Suprapubic skin (tissue), 4 donors: Measurements from ENCODE around the gene SPATA2. TPM values are rescaled to one million over a fixed set of nuclear protein-coding genes. Genes with fewer than 3 reads are reported as not detected.

ENCODE experiments used
- DNase-seq, 2 donors: peaks; one replicate each; pipeline ENCODE4 v3.0.0-alpha.2; 2019; ENCODE audit warnings: low spot score in 2 of 2
- H3K27ac ChIP-seq: fragments of 200-600 bp; sonication (generic); one replicate; pipeline ENCODE4 v1.5.1; 2019
- H3K27me3 ChIP-seq: fragments of 200-600 bp; sonication (generic); one replicate; pipeline ENCODE4 v1.5.1; 2019
- H3K36me3 ChIP-seq: fragments of 200-600 bp; sonication (generic); one replicate; pipeline ENCODE4 v1.5.1; 2019
- H3K4me1 ChIP-seq: fragments of 200-600 bp; sonication (generic); one replicate; pipeline ENCODE4 v1.5.1; 2019
- H3K4me3 ChIP-seq: fragments of 200-600 bp; sonication (generic); one replicate; pipeline ENCODE4 v1.5.1; 2019; ENCODE audit warnings: mild to moderate bottlenecking
- H3K9me3 ChIP-seq: fragments of 200-600 bp; sonication (generic); one replicate; pipeline ENCODE4 v1.5.1; 2019
- EP300 ChIP-seq: sonication (generic); formaldehyde crosslinking; IDR thresholded peaks from one replicate; pipeline ENCODE4 v1.6.1; 2017; ENCODE audit warnings: antibody characterized with exemption
- POLR2A ChIP-seq, 2 donors: fragments of 450-650 bp; IDR thresholded peaks; one replicate each; pipeline ENCODE4 v1.6.1; 2017; ENCODE audit warnings: antibody characterized with exemption in 2 of 2, mild to moderate bottlenecking in 2 of 2, moderate library complexity in 2 of 2
- POLR2AphosphoS5 ChIP-seq, 3 donors: sonication (generic); formaldehyde crosslinking; IDR thresholded peaks; one replicate each; pipeline ENCODE4 v1.6.1; 2017; ENCODE audit warnings: antibody characterized with exemption in 3 of 3
- WGBS: methylation state at CpG from one replicate; pipeline ENCODE4 v1.1.5; 2018; 5-methylcytosine and 5-hydroxymethylcytosine counted together
- total RNA-seq, 4 donors: library from RNA; depleted of rRNA; stranded (reverse); fragments of >200 nt; gene quantifications; one replicate each; pipeline ENCODE4 v1.1.0, GENCODE V29; 2016
- TF ChIP-seq, protein P1 (sequence below), 2 donors: fragments of 200-600 bp in 1 of 2; fragments of 450-650 bp in 1 of 2; sonication (generic) in 1 of 2; IDR thresholded peaks; one replicate each; pipeline ENCODE4 v1.5.1; 2016 to 2019; ENCODE audit warnings: antibody characterized with exemption in 2 of 2, mild to moderate bottlenecking in 1 of 2, moderate library complexity in 1 of 2

Gene SPATA2
- total RNA-seq, 4 donors from 2014 or later: 7.3 to 9.3 (median 8.7) TPM

DNA sequence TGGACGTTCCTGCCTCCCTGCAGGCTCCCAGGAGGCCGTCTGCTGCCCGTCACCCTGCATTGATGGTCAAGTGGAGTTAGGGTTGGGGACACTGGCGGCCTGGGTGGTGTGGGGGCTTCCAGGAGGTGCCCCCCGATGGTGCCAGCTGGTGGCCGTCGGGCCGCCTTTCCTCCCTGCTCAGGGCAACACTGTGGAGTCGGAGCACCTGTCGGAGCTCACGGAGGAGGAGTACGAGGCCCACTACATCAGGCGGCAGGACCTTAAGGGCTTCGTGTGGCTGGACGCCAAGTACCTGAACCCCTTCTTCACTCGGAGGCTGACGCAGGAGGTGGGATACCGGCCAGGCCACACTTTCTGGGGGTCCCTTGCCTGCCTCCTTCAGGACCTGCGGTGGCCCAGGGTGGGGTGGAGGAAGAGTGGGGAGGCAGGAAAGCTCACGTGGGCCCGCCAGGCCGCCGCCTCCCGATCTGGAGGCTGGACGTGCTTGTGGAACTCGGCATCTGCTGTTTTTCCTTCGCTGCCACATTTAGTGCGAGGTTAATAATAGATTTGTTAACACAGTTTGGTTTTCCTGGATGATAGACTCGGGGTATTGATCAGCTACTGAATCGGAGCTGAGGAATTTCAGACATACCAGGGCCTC is 28.6 kb downstream of the SPATA2 start:
- peak overlapping the region; percentile 59 for H3K27ac ChIP-seq
- TF ChIP-seq, protein P1, sequence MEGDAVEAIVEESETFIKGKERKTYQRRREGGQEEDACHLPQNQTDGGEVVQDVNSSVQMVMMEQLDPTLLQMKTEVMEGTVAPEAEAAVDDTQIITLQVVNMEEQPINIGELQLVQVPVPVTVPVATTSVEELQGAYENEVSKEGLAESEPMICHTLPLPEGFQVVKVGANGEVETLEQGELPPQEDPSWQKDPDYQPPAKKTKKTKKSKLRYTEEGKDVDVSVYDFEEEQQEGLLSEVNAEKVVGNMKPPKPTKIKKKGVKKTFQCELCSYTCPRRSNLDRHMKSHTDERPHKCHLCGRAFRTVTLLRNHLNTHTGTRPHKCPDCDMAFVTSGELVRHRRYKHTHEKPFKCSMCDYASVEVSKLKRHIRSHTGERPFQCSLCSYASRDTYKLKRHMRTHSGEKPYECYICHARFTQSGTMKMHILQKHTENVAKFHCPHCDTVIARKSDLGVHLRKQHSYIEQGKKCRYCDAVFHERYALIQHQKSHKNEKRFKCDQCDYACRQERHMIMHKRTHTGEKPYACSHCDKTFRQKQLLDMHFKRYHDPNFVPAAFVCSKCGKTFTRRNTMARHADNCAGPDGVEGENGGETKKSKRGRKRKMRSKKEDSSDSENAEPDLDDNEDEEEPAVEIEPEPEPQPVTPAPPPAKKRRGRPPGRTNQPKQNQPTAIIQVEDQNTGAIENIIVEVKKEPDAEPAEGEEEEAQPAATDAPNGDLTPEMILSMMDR (IDR thresholded peaks at IDR 0.05): no peak
- no peak for TF ChIP-seq POLR2AphosphoS5 (IDR thresholded peaks at IDR 0.05)
- no peak for TF ChIP-seq POLR2A (IDR thresholded peaks at IDR 0.05)
- TF ChIP-seq EP300: no peak
- H3K9me3 ChIP-seq: no peaks in the 10 kb centered on the region
- peaks cover 68% of the 10 kb centered on the region for H3K36me3 ChIP-seq
- no peak overlapping the region for H3K4me3 ChIP-seq
- 78% methylated on average over 29 of the region's 30 CpGs for WGBS
- H3K4me1 ChIP-seq: peaks cover 27% of the 10 kb centered on the region
- DNase-seq: peak in 1 of 2 donors; percentile 60
- no peaks in the 10 kb centered on the region for H3K27me3 ChIP-seq

DNA sequence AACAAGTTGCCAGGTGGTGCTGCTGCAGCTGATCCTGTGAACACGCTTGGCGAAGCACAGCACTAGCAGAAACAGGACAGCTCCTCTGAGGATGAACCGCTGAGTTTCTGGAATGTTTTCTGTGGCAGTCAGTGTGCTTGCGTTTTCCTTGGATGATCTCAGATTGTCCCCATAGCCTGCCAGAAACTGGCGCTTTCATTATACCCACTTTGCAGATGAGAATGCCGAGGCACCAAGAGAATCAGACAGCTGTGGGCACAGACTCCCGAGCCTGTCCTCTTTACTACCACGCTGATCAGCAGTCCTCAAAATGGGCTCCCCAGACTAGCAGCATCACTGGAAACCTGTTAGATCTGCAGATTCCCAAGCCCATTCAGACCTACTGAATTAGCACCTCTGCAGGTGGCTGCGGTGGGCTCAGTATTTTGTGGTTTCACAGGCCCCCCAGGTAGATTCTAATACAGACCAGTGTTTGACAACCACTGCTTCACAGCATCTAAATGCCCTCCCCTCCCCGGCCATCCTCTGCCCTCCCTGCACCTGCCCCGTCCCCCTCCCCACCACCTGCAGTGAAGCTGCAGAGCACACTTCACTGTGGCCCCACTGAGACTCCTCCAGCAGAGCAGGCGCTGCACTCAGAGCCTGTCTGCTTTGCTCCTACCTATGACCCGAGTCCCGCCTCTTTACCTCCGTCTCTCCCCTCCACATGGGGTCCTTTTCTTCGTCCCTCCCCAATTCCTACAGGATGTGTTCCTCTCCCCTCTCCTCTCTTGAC is 29.6 kb downstream of the SPATA2 start:
- Histone ChIP-seq H3K27me3 (no peaks in the 10 kb centered on the region), H3K4me3 (no peak overlapping the region), H3K27ac (no peak overlapping the region), H3K36me3 (peaks cover 73% of the 10 kb centered on the region), H3K4me1 (peaks cover 25% of the 10 kb centered on the region), H3K9me3 (no peaks in the 10 kb centered on the region)
- 93% methylated on average over 16 of the region's 16 CpGs for WGBS
- no peak for TF ChIP-seq POLR2AphosphoS5 (IDR thresholded peaks at IDR 0.05)
- TF ChIP-seq, protein P1 (IDR thresholded peaks at IDR 0.05): no peak
- TF ChIP-seq EP300: no peak
- TF ChIP-seq POLR2A (IDR thresholded peaks at IDR 0.05): no peak
- no peak for DNase-seq

DNA sequence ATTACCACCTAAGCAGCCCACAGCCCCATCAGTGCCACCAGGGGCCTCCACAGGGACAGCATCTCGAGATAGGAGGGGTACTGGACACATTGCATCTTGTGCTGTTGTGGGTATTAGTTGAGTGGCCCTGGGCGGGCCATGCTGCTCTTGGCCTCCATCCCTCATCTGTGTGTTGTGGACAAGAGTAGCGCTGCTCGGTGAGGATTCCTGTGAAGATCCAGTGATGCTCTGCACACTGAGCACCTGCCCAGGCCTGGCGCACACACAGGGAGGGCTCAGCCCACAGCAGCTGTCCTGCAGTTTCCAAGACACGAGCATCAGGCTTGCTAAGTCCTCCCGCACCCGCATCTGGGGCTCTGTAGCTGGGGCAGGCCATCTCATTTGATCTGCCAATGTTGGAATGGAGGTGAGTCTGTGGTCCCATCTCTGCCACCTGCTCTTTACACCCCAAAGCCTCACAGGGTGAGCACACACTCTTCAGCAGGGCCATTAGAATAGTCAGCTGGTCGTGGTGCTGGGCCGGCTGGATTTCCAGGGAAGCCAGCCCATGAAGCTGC is 32.0 kb downstream of the SPATA2 start:
- peak in 1 of 2 donors; percentile 60 for DNase-seq
- Histone ChIP-seq H3K4me1 (peaks cover 18% of the 10 kb centered on the region), H3K4me3 (no peak overlapping the region), H3K36me3 (peaks cover 87% of the 10 kb centered on the region), H3K27ac (no peak overlapping the region), H3K9me3 (no peaks in the 10 kb centered on the region), H3K27me3 (no peaks in the 10 kb centered on the region)
- 93% methylated on average over 2 of the region's 10 CpGs for WGBS
- TF ChIP-seq POLR2A (IDR thresholded peaks at IDR 0.05) (no peak), EP300 (no peak), POLR2AphosphoS5 (IDR thresholded peaks at IDR 0.05) (no peak)
- TF ChIP-seq, protein P1 (IDR thresholded peaks at IDR 0.05): no peak

- peaks cover 8% of the 10 kb centered on the region for H3K4me1 ChIP-seq
- no peak overlapping the region for H3K27ac ChIP-seq
- DNase-seq: peak in 1 of 2 donors; percentile 78
Measured at GRCh38 chr20:49882171-49882970, 33.0 kb downstream of the SPATA2 start.

More at GRCh38 chr20:49882171-49882970, 33.0 kb downstream of the SPATA2 start:
- H3K4me3 ChIP-seq: no peak overlapping the region
- 94% methylated on average over 28 of the region's 29 CpGs for WGBS
- no peaks in the 10 kb centered on the region for H3K27me3 ChIP-seq
- no peak for TF ChIP-seq POLR2AphosphoS5 (IDR thresholded peaks at IDR 0.05)
- no peak for TF ChIP-seq EP300
- TF ChIP-seq POLR2A (IDR thresholded peaks at IDR 0.05): no peak
- TF ChIP-seq, protein P1 (IDR thresholded peaks at IDR 0.05): no peak
- H3K9me3 ChIP-seq: no peaks in the 10 kb centered on the region
- H3K36me3 ChIP-seq: peaks cover 79% of the 10 kb centered on the region
